ENCODE measurements around the gene LSR. TPM values are rescaled to one million over a fixed set of nuclear protein-coding genes. Genes with fewer than 3 reads are reported as not detected.

The LSR gene
- total RNA-seq, 3 donors from 2014 or later (not counting 1 experiment from before 2014, with no cell fraction given): 3.4 to 6.9 (median 6.7) TPM

- peaks cover 77% of the 10 kb centered on the region for H3K4me1 ChIP-seq (ENCODE audit: control insufficient read depth, insufficient read depth, low read length)
- peak overlapping the region; percentile 29 for H3K4me3 Mint-ChIP-seq
- 100% methylated on average over 1 of the region's 1 CpG for WGBS (ENCODE audit: insufficient coverage)
- no peaks in the 10 kb centered on the region for H3K27me3 ChIP-seq (ENCODE audit: control insufficient read depth, insufficient read depth, low read length)
- H3K27ac ChIP-seq (ENCODE audit: low read length): peak overlapping the region; percentile 88
- peaks cover 4% of the 10 kb centered on the region for H3K9me3 ChIP-seq (ENCODE audit: control insufficient read depth, insufficient read depth, low read length)
- TF ChIP-seq CTCF (IDR thresholded peaks at IDR 0.05): no peak
- H3K27me3 Mint-ChIP-seq (ENCODE audit: low read depth in 2 of 2): no peaks in the 10 kb centered on the region
- no peaks in the 10 kb centered on the region for H3K36me3 Mint-ChIP-seq
- intact Hi-C loops (cut with micrococcal nuclease): no loop called here
- H3K36me3 ChIP-seq (ENCODE audit: control insufficient read depth, insufficient read depth, low read length): no peaks in the 10 kb centered on the region
- H3K9me3 Mint-ChIP-seq: no peaks in the 10 kb centered on the region
- no peak overlapping the region for H3K4me3 ChIP-seq (ENCODE audit: low read length)
- DNase-seq (no peak), ATAC-seq (no peak)
- peak overlapping the region; percentile 87 to 91 for H3K27ac Mint-ChIP-seq
- H3K4me1 Mint-ChIP-seq: peaks cover 62 to 67% of the 10 kb centered on the region in 2 donors
Measured at GRCh38 chr19:35206855-35207254, 41.9 kb upstream of the LSR start.

DNA sequence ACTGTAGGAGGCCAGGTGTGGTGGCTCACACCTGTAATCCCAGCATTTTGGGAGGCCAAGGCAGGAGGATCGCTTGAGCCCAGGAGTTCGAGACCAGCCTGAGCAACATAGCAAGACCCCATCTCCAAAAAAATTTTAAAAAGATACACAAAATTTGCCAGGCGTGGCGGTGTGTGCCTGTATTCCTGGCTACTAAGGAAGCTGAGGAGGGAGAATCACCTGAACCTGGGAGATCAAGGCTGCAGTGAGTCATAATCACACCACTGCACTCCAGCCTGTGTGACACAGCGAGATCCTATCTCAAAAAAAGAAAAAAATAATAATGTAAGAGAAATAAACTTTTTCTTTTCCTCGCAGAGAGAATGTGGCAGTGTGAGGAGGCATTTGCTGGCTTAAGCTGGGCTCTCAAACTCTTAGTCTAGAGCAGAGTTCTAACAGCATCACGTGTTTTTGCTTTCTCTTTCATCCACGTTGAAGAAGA, 41.4 kb upstream of the LSR start:
- Mint-ChIP-seq H3K36me3 (no peaks in the 10 kb centered on the region), H3K27ac (peak overlapping the region; percentile 87 to 91), H3K4me1 (peaks cover 68 to 73% of the 10 kb centered on the region in 2 donors), H3K4me3 (peak overlapping the region; percentile 35), H3K27me3 (ENCODE audit: low read depth in 2 of 2) (no peaks in the 10 kb centered on the region), H3K9me3 (no peaks in the 10 kb centered on the region)
- Histone ChIP-seq H3K4me3 (ENCODE audit: low read length) (no peak overlapping the region), H3K9me3 (ENCODE audit: control insufficient read depth, insufficient read depth, low read length) (peaks cover 4% of the 10 kb centered on the region), H3K27ac (ENCODE audit: low read length) (peak overlapping the region; percentile 88), H3K27me3 (ENCODE audit: control insufficient read depth, insufficient read depth, low read length) (no peaks in the 10 kb centered on the region), H3K36me3 (ENCODE audit: control insufficient read depth, insufficient read depth, low read length) (no peaks in the 10 kb centered on the region), H3K4me1 (ENCODE audit: control insufficient read depth, insufficient read depth, low read length) (peaks cover 82% of the 10 kb centered on the region)
- 94% methylated on average over 5 of the region's 8 CpGs for WGBS (ENCODE audit: insufficient coverage)
- intact Hi-C loops (cut with micrococcal nuclease): no loop called here
- TF ChIP-seq CTCF (IDR thresholded peaks at IDR 0.05): no peak
- ATAC-seq (no peak), DNase-seq (peak in 1 of 2 donors; percentile 70)

- Histone ChIP-seq H3K4me3 (ENCODE audit: low read length) (no peak overlapping the region), H3K36me3 (ENCODE audit: control insufficient read depth, insufficient read depth, low read length) (no peaks in the 10 kb centered on the region), H3K4me1 (ENCODE audit: control insufficient read depth, insufficient read depth, low read length) (peaks cover 88% of the 10 kb centered on the region), H3K9me3 (ENCODE audit: control insufficient read depth, insufficient read depth, low read length) (peaks cover 4% of the 10 kb centered on the region), H3K27me3 (ENCODE audit: control insufficient read depth, insufficient read depth, low read length) (no peaks in the 10 kb centered on the region), H3K27ac (ENCODE audit: low read length) (peak overlapping the region; percentile 88)
- Mint-ChIP-seq H3K27ac (peak overlapping the region; percentile 87 to 91), H3K36me3 (no peaks in the 10 kb centered on the region), H3K27me3 (ENCODE audit: low read depth in 2 of 2) (no peaks in the 10 kb centered on the region), H3K4me3 (peak overlapping the region; percentile 35), H3K4me1 (peaks cover 70 to 73% of the 10 kb centered on the region in 2 donors), H3K9me3 (no peaks in the 10 kb centered on the region)
- intact Hi-C loops (cut with micrococcal nuclease): no loop called here
- DNase-seq (no peak), ATAC-seq (no peak)
- 69% methylated on average over 8 of the region's 8 CpGs for WGBS (ENCODE audit: insufficient coverage)
- no peak for TF ChIP-seq CTCF (IDR thresholded peaks at IDR 0.05)
Measured at GRCh38 chr19:35208121-35208520, 40.7 kb upstream of the LSR start.

- DNase-seq (no peak), ATAC-seq (no peak)
- Histone ChIP-seq H3K27me3 (ENCODE audit: control insufficient read depth, insufficient read depth, low read length) (no peaks in the 10 kb centered on the region), H3K4me1 (ENCODE audit: control insufficient read depth, insufficient read depth, low read length) (peaks cover 88% of the 10 kb centered on the region), H3K9me3 (ENCODE audit: control insufficient read depth, insufficient read depth, low read length) (peaks cover 4% of the 10 kb centered on the region), H3K4me3 (ENCODE audit: low read length) (no peak overlapping the region), H3K36me3 (ENCODE audit: control insufficient read depth, insufficient read depth, low read length) (no peaks in the 10 kb centered on the region), H3K27ac (ENCODE audit: low read length) (peak overlapping the region; percentile 99)
- Mint-ChIP-seq H3K9me3 (no peaks in the 10 kb centered on the region), H3K4me3 (no peak overlapping the region), H3K27ac (peak overlapping the region; percentile 95 to 96), H3K4me1 (peaks cover 70 to 74% of the 10 kb centered on the region in 2 donors), H3K36me3 (no peaks in the 10 kb centered on the region), H3K27me3 (ENCODE audit: low read depth in 2 of 2) (no peaks in the 10 kb centered on the region)
- 92% methylated on average over 4 of the region's 4 CpGs for WGBS (ENCODE audit: insufficient coverage)
- intact Hi-C loops (cut with micrococcal nuclease): loop anchor here (2.0 to 5.0 kb wide), 4 partner anchors 57 to 338 kb away; partner anchors contain the start of genes FXYD7 and TMEM147
- no peak for TF ChIP-seq CTCF (IDR thresholded peaks at IDR 0.05)
Measured at GRCh38 chr19:35209646-35210045, 39.2 kb upstream of the LSR start.

All from natural killer cell (primary cell).